H1 (cell line): ENCODE results near the gene SKAP1. TPM values are rescaled to one million over a fixed set of nuclear protein-coding genes. Genes with fewer than 3 reads are reported as not detected.

Source experiments
- CTCF ChIA-PET: fragments of 300-600 bp; sonication (Branson Sonifier 250); formaldehyde crosslinking; loops from one replicate; lab custom pipeline; 2021; ENCODE audit not compliant: partially characterized antibody; lab: Charles Lee
- POLR2A ChIA-PET: fragments of 300-600 bp; sonication (Branson Sonifier 250); formaldehyde crosslinking; loops from one replicate; lab custom pipeline; 2021; ENCODE audit warnings: inconsistent platforms; ENCODE audit not compliant: partially characterized antibody; lab: Charles Lee
- DNase-seq, 2 experiments: peaks; one replicate each; pipeline versions ENCODE4 v3.0.0 to v3.0.0-alpha.2; 2010 to 2022; ENCODE audit warnings: low spot score in 2 of 2, low read depth in 1 of 2, mixed read lengths in 1 of 2
- FAIRE-seq: peaks from 2 replicates; lab custom pipeline; 2011; peaks lifted over from hg19 to GRCh38; lab: Jason Lieb, UNC
- H2AFZ ChIP-seq: 2 replicates; pipeline ENCODE4 v1.8.1; 2012; ENCODE audit warnings: low read length, inconsistent platforms
- H2AK5ac ChIP-seq: 2 replicates; pipeline ENCODE4 v1.6.1; 2013; ENCODE audit warnings: low read depth, low read length
- H2BK120ac ChIP-seq: replicated peaks from 2 replicates; pipeline ENCODE3; 2013; ENCODE audit warnings: low read depth, low read length, inconsistent platforms
- H2BK12ac ChIP-seq: 2 replicates; pipeline ENCODE4 v1.6.1; 2013; ENCODE audit warnings: low read depth, low read length
- H2BK15ac ChIP-seq: 2 replicates; pipeline ENCODE4 v1.6.1; 2013; ENCODE audit warnings: low read length
- H2BK20ac ChIP-seq: 2 replicates; pipeline ENCODE4 v1.6.1; 2013; ENCODE audit warnings: low read length
- H2BK5ac ChIP-seq: 2 replicates; pipeline ENCODE4 v1.6.1; 2013; ENCODE audit warnings: low read depth, low read length
- H3K14ac ChIP-seq: 2 replicates; pipeline ENCODE4 v1.6.1; 2013; ENCODE audit warnings: inconsistent platforms; ENCODE audit not compliant: insufficient read length
- H3K18ac ChIP-seq: 2 replicates; pipeline ENCODE4 v1.6.1; 2013; ENCODE audit warnings: low read length; ENCODE audit errors: extremely low read depth
- H3K23ac ChIP-seq: 2 replicates; pipeline ENCODE4 v1.6.1; 2013; ENCODE audit warnings: inconsistent platforms; ENCODE audit not compliant: insufficient read length
- H3K23me2 ChIP-seq: 2 replicates; pipeline ENCODE4 v1.6.1; 2013; ENCODE audit warnings: low read depth, low read length
- H3K27ac ChIP-seq: 2 replicates; pipeline ENCODE4 v1.6.1; 2011; ENCODE audit warnings: low read depth, low read length, inconsistent platforms
- H3K27me3 ChIP-seq, 4 experiments: replicated peaks in 1 of 4; 1 replicate in 1 of 4; 2 replicates in 3 of 4; pipeline versions ENCODE4 v1.6.1 to v1.8.1; 2011 to 2013; ENCODE audit warnings: low read length in 3 of 4, mild to moderate bottlenecking in 3 of 4, inconsistent platforms in 2 of 4, mixed read lengths in 2 of 4, moderate library complexity in 1 of 4; ENCODE audit not compliant: control insufficient read depth in 3 of 4, insufficient read depth in 3 of 4; ENCODE audit errors: extremely low read depth in 1 of 4
- H3K36me3 ChIP-seq, 4 experiments: 2 replicates each; pipeline versions ENCODE4 v1.6.1 to v1.8.1; 2011 to 2013; ENCODE audit warnings: mild to moderate bottlenecking in 4 of 4, low read length in 3 of 4, moderate library complexity in 2 of 4, control low read depth in 1 of 4, inconsistent platforms in 1 of 4; ENCODE audit not compliant: insufficient read depth in 4 of 4, control insufficient read depth in 2 of 4
- H3K4ac ChIP-seq: replicated peaks from 2 replicates; pipeline ENCODE3; 2013; ENCODE audit warnings: low read length, low read depth, mixed read lengths, inconsistent platforms; ENCODE audit not compliant: insufficient read length
- H3K4me1 ChIP-seq, 4 experiments: replicated peaks in 1 of 4; 1 replicate in 1 of 4; 2 replicates in 3 of 4; pipeline versions ENCODE4 v1.6.1 to v1.8.1; 2011 to 2013; ENCODE audit warnings: low read length in 3 of 4, inconsistent platforms in 2 of 4, mixed read lengths in 1 of 4; ENCODE audit not compliant: insufficient read depth in 4 of 4, control insufficient read depth in 3 of 4
- H3K4me2 ChIP-seq, 2 experiments: 2 replicates each; pipeline versions ENCODE4 v1.6.1 to v1.8.1; 2011 to 2013; ENCODE audit warnings: low read depth in 2 of 2, low read length in 2 of 2, control low read depth in 1 of 2, inconsistent platforms in 1 of 2, mild to moderate bottlenecking in 1 of 2; ENCODE audit not compliant: insufficient read depth in 1 of 2
- H3K4me3 ChIP-seq, 4 experiments: fragments of 200-600, 300-600 bp in 1 of 4; sonication (generic), shearing (Covaris generic), sonication (Bioruptor Twin) in 1 of 4; 2 replicates each; pipeline versions ENCODE4 v1.5.1 to v1.8.1; 2011 to 2016; ENCODE audit warnings: low read length in 4 of 4, low read depth in 3 of 4, control low read depth in 2 of 4, inconsistent platforms in 2 of 4, mild to moderate bottlenecking in 2 of 4, mixed read lengths in 1 of 4, moderate library complexity in 1 of 4; ENCODE audit not compliant: insufficient read depth in 2 of 4; ENCODE audit errors: extremely low read depth in 1 of 4
- H3K56ac ChIP-seq: replicated peaks from 2 replicates; pipeline ENCODE3; 2013; ENCODE audit warnings: low read depth, mild to moderate bottlenecking, mixed read lengths, low read length, inconsistent platforms; ENCODE audit not compliant: insufficient read length
- H3K79me1 ChIP-seq: 2 replicates; pipeline ENCODE4 v1.6.1; 2013; ENCODE audit warnings: low read depth, low read length, control low read depth
- H3K79me2 ChIP-seq, 2 experiments: 2 replicates each; pipeline versions ENCODE4 v1.6.1 to v1.8.1; 2012 to 2013; ENCODE audit warnings: low read length in 2 of 2, mild to moderate bottlenecking in 2 of 2, inconsistent platforms in 1 of 2; ENCODE audit not compliant: insufficient read depth in 2 of 2, control insufficient read depth in 1 of 2
- H3K9ac ChIP-seq, 4 experiments: replicated peaks in 1 of 4; 1 replicate in 1 of 4; 2 replicates in 3 of 4; pipeline versions ENCODE4 v1.6.1 to v1.8.1; 2011 to 2013; ENCODE audit warnings: low read depth in 3 of 4, low read length in 3 of 4, control low read depth in 2 of 4, mild to moderate bottlenecking in 2 of 4, moderate library complexity in 2 of 4, inconsistent platforms in 1 of 4; ENCODE audit errors: extremely low read depth in 1 of 4
- H3K9me3 ChIP-seq, 2 experiments: 2 replicates each; pipeline versions ENCODE4 v1.6.1 to v1.8.1; 2012 to 2013; ENCODE audit warnings: mild to moderate bottlenecking in 2 of 2, moderate library complexity in 2 of 2, control low read depth in 1 of 2, inconsistent platforms in 1 of 2, low read depth in 1 of 2, low read length in 1 of 2, mixed read lengths in 1 of 2; ENCODE audit not compliant: insufficient read depth in 2 of 2
- H4K20me1 ChIP-seq, 2 experiments: replicated peaks in 1 of 2; 2 replicates each; pipeline versions ENCODE3 to v1.8.1; 2011 to 2013; ENCODE audit warnings: inconsistent platforms in 2 of 2, low read length in 2 of 2, mild to moderate bottlenecking in 1 of 2; ENCODE audit not compliant: insufficient read depth in 2 of 2, control insufficient read depth in 1 of 2
- H4K5ac ChIP-seq: 2 replicates; pipeline ENCODE4 v1.6.1; 2013; ENCODE audit warnings: low read length, low read depth, mixed read lengths, inconsistent platforms; ENCODE audit not compliant: insufficient read length
- H4K8ac ChIP-seq: 2 replicates; pipeline ENCODE4 v1.8.0; 2013; ENCODE audit warnings: mild to moderate bottlenecking, moderate library complexity, low read length, inconsistent platforms; ENCODE audit not compliant: insufficient read depth; ENCODE audit errors: extremely low read depth
- H4K91ac ChIP-seq: replicated peaks from 2 replicates; pipeline ENCODE3; 2013; ENCODE audit warnings: low read length, mixed read lengths, inconsistent platforms; ENCODE audit not compliant: insufficient read length
- ASH2L ChIP-seq: fragments of 200-600, 300-600 bp; sonication (generic); IDR thresholded peaks from one replicate; pipeline ENCODE4 v1.7.1; 2017; ENCODE audit warnings: low read length
- BCL11A ChIP-seq, 2 experiments: IDR thresholded peaks; one replicate each; pipeline ENCODE4 v1.6.1; 2011; ENCODE audit warnings: low read depth in 2 of 2, low read length in 2 of 2, mild to moderate bottlenecking in 2 of 2
- EP300 ChIP-seq, 2 experiments: IDR thresholded peaks; 1 replicate in 1 of 2; 2 replicates in 1 of 2; pipeline ENCODE4 v1.6.1; 2011 to 2012; ENCODE audit warnings: low read depth in 2 of 2, low read length in 2 of 2, mild to moderate bottlenecking in 2 of 2, borderline replicate concordance in 1 of 2, inconsistent platforms in 1 of 2, moderate library complexity in 1 of 2
- FOSL1 ChIP-seq: IDR thresholded peaks from 2 replicates; pipeline ENCODE4 v1.6.1; 2011; ENCODE audit warnings: mild to moderate bottlenecking, low read depth, low read length, moderate library complexity; ENCODE audit not compliant: insufficient read depth
- HDAC2 ChIP-seq, 2 experiments: fragments of 300-600 bp in 1 of 2; sonication (generic) in 1 of 2; IDR thresholded peaks; 2 replicates each; pipeline ENCODE4 v1.6.1; 2011 to 2012; ENCODE audit warnings: low read depth in 2 of 2, low read length in 2 of 2, mild to moderate bottlenecking in 2 of 2, moderate library complexity in 2 of 2, borderline replicate concordance in 1 of 2, inconsistent platforms in 1 of 2
- NRF1 ChIP-seq: IDR thresholded peaks from 2 replicates; pipeline ENCODE4 v1.6.1; 2011; ENCODE audit warnings: mild to moderate bottlenecking, low read depth, low read length, improper control_type of control experiment
- PHF8 ChIP-seq: fragments of 200-600 bp; sonication (generic); conservative IDR thresholded peaks from 2 replicates; pipeline ENCODE4 v1.7.1; 2012; ENCODE audit warnings: low read depth, mild to moderate bottlenecking, inconsistent platforms, low read length, moderate library complexity
- RBBP5 ChIP-seq: IDR thresholded peaks from 2 replicates; pipeline ENCODE4 v1.7.1; 2012; ENCODE audit warnings: low read depth, mild to moderate bottlenecking, inconsistent platforms, low read length, moderate library complexity, borderline replicate concordance
- SIRT6 ChIP-seq: IDR thresholded peaks from one replicate; pipeline ENCODE4 v1.7.1; 2012; ENCODE audit warnings: low read length, inconsistent platforms
- SUZ12 ChIP-seq: fragments of 200-600 bp; sonication (generic); IDR thresholded peaks from 2 replicates; pipeline ENCODE4 v1.6.1; 2012; ENCODE audit warnings: mild to moderate bottlenecking, inconsistent platforms, low read length, moderate library complexity, mixed read lengths
- TAF1 ChIP-seq: IDR thresholded peaks from 2 replicates; pipeline ENCODE4 v1.6.1; 2011; ENCODE audit warnings: mild to moderate bottlenecking, low read depth, low read length
- TAF7 ChIP-seq: optimal IDR thresholded peaks from 2 replicates; pipeline ENCODE3; 2011; ENCODE audit warnings: low read depth, mild to moderate bottlenecking, inconsistent platforms, low read length, moderate library complexity, borderline replicate concordance
- YY1 ChIP-seq: IDR thresholded peaks from 2 replicates; pipeline ENCODE4 v1.6.1; 2011; ENCODE audit warnings: low read depth, mild to moderate bottlenecking, low read length
- WGBS, 2 experiments: shearing (Covaris generic) in 1 of 2; methylation state at CpG; one replicate each; pipeline versions ENCODE4 v1.1.6 to v1.1.7; 2013 to 2015; ENCODE audit warnings: low lambda C conversion rate in 2 of 2, mixed read lengths in 2 of 2, inconsistent platforms in 1 of 2, low coverage in 1 of 2, missing lambda C conversion rate in 1 of 2; ENCODE audit not compliant: insufficient replicate concordance in 2 of 2, insufficient coverage in 1 of 2, insufficient read length in 1 of 2; ENCODE audit errors: extremely low coverage in 1 of 2, missing lambda C conversion rate in 1 of 2; 5-methylcytosine and 5-hydroxymethylcytosine counted together
- polyA plus RNA-seq, 7 experiments: library from polyadenylated mRNA; depleted of rRNA in 3 of 7; stranded (reverse) in 5 of 7; unstranded in 2 of 7; fragments of >200 nt in 5 of 7; fragments of 200-250 nt in 2 of 7; gene quantifications; 1 replicate in 5 of 7; 2 replicates in 1 of 7; 4 replicates in 1 of 7; pipeline versions ENCODE4 v1.2.1 to v1.2.3, GENCODE V29; 2011 to 2013; ENCODE audit warnings: missing spikeins in 2 of 7, mixed read lengths in 2 of 7
- total RNA-seq: library from RNA; stranded (reverse); fragmentation: NEBNext Ultra II Directional; extraction: Animal tissue kit (Norgen Biotek cat#: 25700); gene quantifications from 2 replicates; pipeline ENCODE4 v1.2.1, GENCODE V29; 2021
- TF ChIP-seq, protein P1 (sequence below): IDR thresholded peaks from 2 replicates; pipeline ENCODE4 v1.6.1; 2012; ENCODE audit warnings: inconsistent platforms

SKAP1 gene
- total and polyA plus RNA-seq, 2 of the 8 experiments (the other 6 are each of a cell fraction or from before 2014, with no cell fraction given) = not detected

- no peak overlapping the region for H3K56ac ChIP-seq
- H2BK15ac ChIP-seq = no peak overlapping the region
- no peak overlapping the region for H3K4me2 ChIP-seq
- H2BK5ac ChIP-seq = no peak overlapping the region
- H4K8ac ChIP-seq = no peak overlapping the region
- H3K4ac ChIP-seq = no peak overlapping the region
- DNase-seq = no peak
- no peaks in the 10 kb centered on the region; a peak in 2 of 7 replicates for H3K27me3 ChIP-seq
- H3K27ac ChIP-seq = no peak overlapping the region
- H3K79me1 ChIP-seq = no peaks in the 10 kb centered on the region
- no peak overlapping the region for H3K4me3 ChIP-seq
- H4K91ac ChIP-seq = no peak overlapping the region
- no peaks in the 10 kb centered on the region for H3K36me3 ChIP-seq
- H3K14ac ChIP-seq = no peak overlapping the region
- H3K18ac ChIP-seq = no peak overlapping the region
- no peaks in the 10 kb centered on the region for H3K9me3 ChIP-seq
- no peak overlapping the region for H2BK20ac ChIP-seq
- POLR2A ChIA-PET = interaction anchor here (0.6 kb wide), 1 partner anchor 1838 kb away, joined by 3 read pairs; no protein-coding TSS in a partner anchor
- H3K23ac ChIP-seq = no peak overlapping the region
- no peak for FAIRE-seq
- CTCF ChIA-PET = interaction anchor here (0.5 to 3.1 kb wide), 41 partner anchors 7 to 1461 kb away, joined by 3 to 27 read pairs (median 4); partner anchors contain the start of genes HOXB5 and NFE2L1
- no peaks in the 10 kb centered on the region for H4K20me1 ChIP-seq
- H2BK12ac ChIP-seq = no peak overlapping the region
- WGBS, 2 experiments = 68% methylated on average over 4 of the region's 4 CpGs; no CpG with 5 or more reads in 1 of the 2 experiments
- no peaks in the 10 kb centered on the region for H3K4me1 ChIP-seq
- no peak overlapping the region for H2AK5ac ChIP-seq
- H2BK120ac ChIP-seq = no peak overlapping the region
- H3K23me2 ChIP-seq = no peaks in the 10 kb centered on the region
- no peak overlapping the region for H4K5ac ChIP-seq
- no peak overlapping the region for H3K9ac ChIP-seq
- no peak overlapping the region for H2AFZ ChIP-seq
- no peaks in the 10 kb centered on the region for H3K79me2 ChIP-seq
- TF ChIP-seq RBBP5 = no peak
- TF ChIP-seq NRF1 = no peak
- TF ChIP-seq EP300 (IDR thresholded peaks at IDR 0.05; ENCODE audit: borderline replicate concordance in 1 of 2, low read depth in 2 of 2, low read length in 2 of 2) = no peak
- TF ChIP-seq SIRT6 = no peak
- TF ChIP-seq TAF1 = no peak
- no peak for TF ChIP-seq BCL11A (IDR thresholded peaks at IDR 0.05; ENCODE audit: low read depth in 2 of 2, low read length in 2 of 2)
- no peak for TF ChIP-seq HDAC2 (IDR thresholded peaks at IDR 0.05; ENCODE audit: borderline replicate concordance in 1 of 2, low read depth in 2 of 2, low read length in 2 of 2)
- no peak for TF ChIP-seq YY1
- TF ChIP-seq SUZ12 = no peak
- TF ChIP-seq PHF8 = no peak
- TF ChIP-seq FOSL1 = no peak
- TF ChIP-seq ASH2L = no peak
- TF ChIP-seq, protein P1, sequence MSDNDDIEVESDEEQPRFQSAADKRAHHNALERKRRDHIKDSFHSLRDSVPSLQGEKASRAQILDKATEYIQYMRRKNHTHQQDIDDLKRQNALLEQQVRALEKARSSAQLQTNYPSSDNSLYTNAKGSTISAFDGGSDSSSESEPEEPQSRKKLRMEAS = no peak
- no peak for TF ChIP-seq TAF7
Measured at GRCh38 chr17:48307255-48307654, 122.8 kb downstream of the SKAP1 start.
